ENCODE measurements around the gene GRIN2A.

DNA sequence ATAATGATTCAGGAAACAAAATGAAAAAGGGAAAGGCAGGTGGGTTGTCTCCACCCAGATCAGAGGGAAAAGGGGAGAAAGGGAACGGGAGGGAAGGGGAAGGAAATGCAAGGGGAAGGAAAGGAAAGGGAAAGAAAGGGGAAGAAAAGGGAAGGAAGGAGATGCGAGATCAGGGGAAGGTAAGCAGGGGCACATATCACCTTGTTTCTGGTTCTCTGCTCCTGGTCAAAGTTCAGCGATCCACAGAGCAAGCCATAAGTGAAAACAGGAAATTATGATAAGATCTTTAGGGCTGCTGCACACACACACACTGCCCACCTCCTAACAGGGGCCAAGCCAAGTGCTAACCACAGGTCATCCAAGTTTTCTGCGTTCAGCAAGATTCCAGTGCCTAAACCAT is 37.5 kb upstream of the GRIN2A start:
- TF ChIP-seq, protein P1, sequence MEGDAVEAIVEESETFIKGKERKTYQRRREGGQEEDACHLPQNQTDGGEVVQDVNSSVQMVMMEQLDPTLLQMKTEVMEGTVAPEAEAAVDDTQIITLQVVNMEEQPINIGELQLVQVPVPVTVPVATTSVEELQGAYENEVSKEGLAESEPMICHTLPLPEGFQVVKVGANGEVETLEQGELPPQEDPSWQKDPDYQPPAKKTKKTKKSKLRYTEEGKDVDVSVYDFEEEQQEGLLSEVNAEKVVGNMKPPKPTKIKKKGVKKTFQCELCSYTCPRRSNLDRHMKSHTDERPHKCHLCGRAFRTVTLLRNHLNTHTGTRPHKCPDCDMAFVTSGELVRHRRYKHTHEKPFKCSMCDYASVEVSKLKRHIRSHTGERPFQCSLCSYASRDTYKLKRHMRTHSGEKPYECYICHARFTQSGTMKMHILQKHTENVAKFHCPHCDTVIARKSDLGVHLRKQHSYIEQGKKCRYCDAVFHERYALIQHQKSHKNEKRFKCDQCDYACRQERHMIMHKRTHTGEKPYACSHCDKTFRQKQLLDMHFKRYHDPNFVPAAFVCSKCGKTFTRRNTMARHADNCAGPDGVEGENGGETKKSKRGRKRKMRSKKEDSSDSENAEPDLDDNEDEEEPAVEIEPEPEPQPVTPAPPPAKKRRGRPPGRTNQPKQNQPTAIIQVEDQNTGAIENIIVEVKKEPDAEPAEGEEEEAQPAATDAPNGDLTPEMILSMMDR (IDR thresholded peaks at IDR 0.05), result no peak
- no peak for TF ChIP-seq POLR2A (IDR thresholded peaks at IDR 0.05)
